NB4 (cell line): ENCODE measurements around the gene KCNG2.

Experiments
- DNase-seq: peaks from one replicate; pipeline ENCODE4 v3.0.0; 2010; ENCODE audit warnings: low read depth
- H3K4me3 ChIP-seq: one replicate; pipeline ENCODE4 v1.5.1; 2011; ENCODE audit warnings: mild to moderate bottlenecking, low read depth, low read length, moderate library complexity
- MAX ChIP-seq: IDR thresholded peaks from 2 replicates; pipeline ENCODE4 v1.6.1; 2011; ENCODE audit warnings: low read depth, low read length
- MYC ChIP-seq: IDR thresholded peaks from 2 replicates; pipeline ENCODE4 v1.6.1; 2011; ENCODE audit warnings: low read depth, low read length
- POLR2A ChIP-seq: IDR thresholded peaks from 2 replicates; pipeline ENCODE4 v1.6.1; 2011; ENCODE audit warnings: mild to moderate bottlenecking; ENCODE audit not compliant: insufficient read length; ENCODE audit errors: extremely low read depth
- TF ChIP-seq, protein P1 (sequence below): IDR thresholded peaks from one replicate; pipeline ENCODE4 v1.5.1; 2012; ENCODE audit warnings: low read depth, low read length

KCNG2 gene

GRCh38 chr18:79934311-79935097, 136.8 kb downstream of the KCNG2 start:
- peak; percentile 39 for DNase-seq
- H3K4me3 ChIP-seq = no peak overlapping the region
- TF ChIP-seq POLR2A (no peak), MYC (no peak), MAX (no peak)
- TF ChIP-seq, protein P1, sequence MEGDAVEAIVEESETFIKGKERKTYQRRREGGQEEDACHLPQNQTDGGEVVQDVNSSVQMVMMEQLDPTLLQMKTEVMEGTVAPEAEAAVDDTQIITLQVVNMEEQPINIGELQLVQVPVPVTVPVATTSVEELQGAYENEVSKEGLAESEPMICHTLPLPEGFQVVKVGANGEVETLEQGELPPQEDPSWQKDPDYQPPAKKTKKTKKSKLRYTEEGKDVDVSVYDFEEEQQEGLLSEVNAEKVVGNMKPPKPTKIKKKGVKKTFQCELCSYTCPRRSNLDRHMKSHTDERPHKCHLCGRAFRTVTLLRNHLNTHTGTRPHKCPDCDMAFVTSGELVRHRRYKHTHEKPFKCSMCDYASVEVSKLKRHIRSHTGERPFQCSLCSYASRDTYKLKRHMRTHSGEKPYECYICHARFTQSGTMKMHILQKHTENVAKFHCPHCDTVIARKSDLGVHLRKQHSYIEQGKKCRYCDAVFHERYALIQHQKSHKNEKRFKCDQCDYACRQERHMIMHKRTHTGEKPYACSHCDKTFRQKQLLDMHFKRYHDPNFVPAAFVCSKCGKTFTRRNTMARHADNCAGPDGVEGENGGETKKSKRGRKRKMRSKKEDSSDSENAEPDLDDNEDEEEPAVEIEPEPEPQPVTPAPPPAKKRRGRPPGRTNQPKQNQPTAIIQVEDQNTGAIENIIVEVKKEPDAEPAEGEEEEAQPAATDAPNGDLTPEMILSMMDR = no peak

GRCh38 chr18:79935098-79935480, 137.4 kb downstream of the KCNG2 start:
- TF ChIP-seq, protein P1 = no peak
- TF ChIP-seq POLR2A = no peak
- no peak for TF ChIP-seq MYC
- no peak for TF ChIP-seq MAX
- DNase-seq = no peak
- H3K4me3 ChIP-seq = no peak overlapping the region

DNA sequence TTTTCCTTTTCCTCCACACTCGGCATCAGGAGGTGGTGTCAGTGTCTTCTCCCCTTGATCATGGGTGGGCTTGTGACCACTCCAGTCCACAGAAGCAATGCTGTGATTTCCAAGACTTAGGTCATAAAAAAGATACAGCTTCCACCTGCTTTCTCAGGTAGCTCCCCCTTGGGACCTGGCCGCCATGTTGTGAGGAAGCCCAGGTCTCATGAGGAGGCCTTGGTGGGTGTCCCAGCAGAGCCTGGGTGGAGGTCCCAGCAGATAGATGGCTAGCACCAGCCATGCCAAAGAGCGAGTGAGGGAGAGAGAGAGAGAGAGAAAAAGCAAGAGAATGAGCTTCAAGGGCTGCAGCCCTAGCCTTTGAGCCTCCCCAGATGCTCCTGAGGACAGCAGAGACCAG, 137.8 kb downstream of the KCNG2 start:
- no peak overlapping the region for H3K4me3 ChIP-seq
- TF ChIP-seq MYC (no peak), MAX (no peak), POLR2A (no peak)
- TF ChIP-seq, protein P1 = no peak
- DNase-seq = no peak

GRCh38 chr18:79935925-79936324, 138.2 kb downstream of the KCNG2 start:
- TF ChIP-seq, protein P1 = no peak
- TF ChIP-seq MAX = no peak
- TF ChIP-seq POLR2A = no peak
- no peak for TF ChIP-seq MYC
- no peak overlapping the region for H3K4me3 ChIP-seq
- no peak for DNase-seq

DNA sequence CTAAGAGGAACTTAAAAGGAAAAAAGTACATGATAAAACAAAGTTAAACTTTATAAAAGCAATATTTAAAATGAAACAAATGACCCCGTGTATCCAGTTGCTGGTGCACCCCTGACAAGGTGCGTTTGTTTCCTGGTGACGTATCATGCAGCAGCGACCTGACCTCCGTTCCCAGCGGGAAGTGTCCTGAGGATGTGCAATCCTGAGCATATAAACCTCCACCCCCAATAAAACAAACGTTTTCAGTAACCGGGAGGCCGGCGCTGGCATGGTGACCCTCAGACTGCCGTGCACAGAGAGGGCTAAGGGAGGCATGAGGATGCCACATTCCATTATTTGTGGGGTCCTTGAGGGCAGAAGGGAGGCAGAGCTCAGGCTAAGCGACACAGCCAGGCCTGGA, 138.9 kb downstream of the KCNG2 start:
- no peak overlapping the region for H3K4me3 ChIP-seq
- TF ChIP-seq MAX (no peak), MYC (no peak), POLR2A (no peak)
- TF ChIP-seq, protein P1 = no peak
- DNase-seq = no peak
